GM18499 (cell line): ENCODE results near the gene CHAF1A.

Experiments
- ATAC-seq: cut with Tn5 transposase; IDR thresholded peaks from one replicate; pipeline ENCODE4 v1.9.1; 2021; ENCODE audit warnings: moderate number of reproducible peaks; ENCODE audit not compliant: insufficient read depth, unreplicated experiment

The CHAF1A gene

GRCh38 chr19:4400135-4400936 is 2.1 kb upstream of the CHAF1A start, which contains the start of gene SH3GL1:
Gene SH3GL1 (minus strand): TSS chr19:4400547. CDS start chr19:4400368, 179 bp downstream.
- no peak for ATAC-seq

GRCh38 chr19:4401769-4402170 is 670 bp upstream of the CHAF1A start:
- no peak for ATAC-seq

GRCh38 chr19:4403005-4403761 is 743 bp downstream of the CHAF1A start:
- ATAC-seq: no peak

GRCh38 chr19:4405977-4406376 is 3.5 kb downstream of the CHAF1A start:
- ATAC-seq: no peak

- ATAC-seq: no peak
Measured at GRCh38 chr19:4406626-4407025, 4.2 kb downstream of the CHAF1A start.

- no peak for ATAC-seq
Measured at GRCh38 chr19:4409123-4409933, 6.9 kb downstream of the CHAF1A start.

GRCh38 chr19:4413588-4413987 is 11.1 kb downstream of the CHAF1A start:
- no peak for ATAC-seq

- ATAC-seq: no peak
Measured at GRCh38 chr19:4414144-4414799, 11.8 kb downstream of the CHAF1A start.

- no peak for ATAC-seq
Measured at GRCh38 chr19:4414800-4415321, 12.4 kb downstream of the CHAF1A start.

GRCh38 chr19:4415352-4415751 is 12.9 kb downstream of the CHAF1A start:
- no peak for ATAC-seq

- no peak for ATAC-seq
Measured at GRCh38 chr19:4416268-4416667, 13.8 kb downstream of the CHAF1A start.

- no peak for ATAC-seq
Measured at GRCh38 chr19:4423416-4424126, 21.1 kb downstream of the CHAF1A start.

GRCh38 chr19:4425537-4425936 is 23.1 kb downstream of the CHAF1A start:
- ATAC-seq: no peak

- no peak for ATAC-seq
Measured at GRCh38 chr19:4428326-4428975, 26.0 kb downstream of the CHAF1A start.

- ATAC-seq: no peak
Measured at GRCh38 chr19:4429256-4429655, 26.8 kb downstream of the CHAF1A start.

- ATAC-seq: no peak
Measured at GRCh38 chr19:4429771-4430171, 27.3 kb downstream of the CHAF1A start.

- ATAC-seq: no peak
Measured at GRCh38 chr19:4430760-4431159, 28.3 kb downstream of the CHAF1A start.

GRCh38 chr19:4431296-4431695 is 28.9 kb downstream of the CHAF1A start:
- ATAC-seq: no peak
